MM.1S (cell line): ENCODE measurements around the gene POLG.

Experiments used
- DNase-seq: peaks from one replicate; pipeline ENCODE4 v3.0.0-alpha.2; 2015
- H2AFZ ChIP-seq: fragments of 300-600 bp; sonication (generic); 2 replicates; pipeline ENCODE4 v1.6.0; 2016; ENCODE audit warnings: antibody characterized with exemption, low read length
- H3F3A ChIP-seq: fragments of 300-600 bp; sonication (generic); 2 replicates; pipeline ENCODE4 v1.6.1; 2016; ENCODE audit warnings: mild to moderate bottlenecking, antibody characterized with exemption, low read length, moderate library complexity, mixed read lengths; ENCODE audit not compliant: insufficient read depth
- H3K27ac ChIP-seq: fragments of 300-600 bp; sonication (generic); 2 replicates; pipeline ENCODE4 v1.5.1; 2016; ENCODE audit warnings: mild to moderate bottlenecking, low read length
- H3K27me3 ChIP-seq: fragments of 300-600 bp; sonication (generic); replicated peaks from 2 replicates; pipeline ENCODE4 v1.6.0; 2016; ENCODE audit warnings: low read length; ENCODE audit not compliant: insufficient read depth
- H3K36me3 ChIP-seq: fragments of 300-600 bp; sonication (generic); replicated peaks from 2 replicates; pipeline ENCODE4 v1.6.1; 2016; ENCODE audit warnings: mild to moderate bottlenecking, low read length, mixed read lengths; ENCODE audit not compliant: insufficient read depth
- H3K4me1 ChIP-seq: fragments of 300-600 bp; sonication (generic); 2 replicates; pipeline ENCODE4 v1.6.1; 2016; ENCODE audit warnings: low read length, mixed read lengths
- H3K4me2 ChIP-seq: fragments of 300-600 bp; sonication (generic); 2 replicates; pipeline ENCODE4 v1.6.0; 2016; ENCODE audit warnings: low read depth, low read length
- H3K4me3 ChIP-seq: fragments of 300-600 bp; sonication (generic); 2 replicates; pipeline ENCODE4 v1.5.1; 2016; ENCODE audit warnings: low read length, mixed read lengths
- H3K79me2 ChIP-seq: fragments of 300-600 bp; sonication (generic); 2 replicates; pipeline ENCODE4 v1.6.1; 2016; ENCODE audit warnings: mixed run types, low read length, mixed read lengths
- H3K9ac ChIP-seq: fragments of 300-600 bp; sonication (generic); 2 replicates; pipeline ENCODE4 v1.6.1; 2016; ENCODE audit warnings: low read length, mixed read lengths
- H3K9me2 ChIP-seq: fragments of 300-600 bp; sonication (generic); replicated peaks from 2 replicates; pipeline ENCODE4 v1.6.1; 2016; ENCODE audit warnings: mild to moderate bottlenecking, low read length, mixed read lengths; ENCODE audit not compliant: insufficient read depth
- H3K9me3 ChIP-seq: fragments of 300-600 bp; sonication (generic); replicated peaks from 2 replicates; pipeline ENCODE4 v1.6.1; 2016; ENCODE audit warnings: mild to moderate bottlenecking, low read length, mixed read lengths; ENCODE audit not compliant: insufficient read depth
- H4K20me1 ChIP-seq: fragments of 300-600 bp; sonication (generic); 2 replicates; pipeline ENCODE4 v1.6.1; 2016; ENCODE audit warnings: mild to moderate bottlenecking, low read length, moderate library complexity, mixed read lengths; ENCODE audit not compliant: insufficient read depth
- EZH2 ChIP-seq: fragments of 300-600 bp; sonication (generic); optimal IDR thresholded peaks from 2 replicates; pipeline ENCODE3; 2017; ENCODE audit warnings: low read depth, mild to moderate bottlenecking, antibody characterized with exemption, low read length, mixed read lengths
- EZH2phosphoT487 ChIP-seq: fragments of 300-600 bp; sonication (generic); IDR thresholded peaks from 2 replicates; pipeline ENCODE4 v1.6.1; 2018; ENCODE audit warnings: antibody characterized with exemption, low read length
- TF ChIP-seq, protein P1 (sequence below): fragments of 300-600 bp; sonication (generic); IDR thresholded peaks from 2 replicates; pipeline ENCODE4 v1.5.1; 2016; ENCODE audit warnings: antibody characterized with exemption, low read length, mixed read lengths

The POLG gene

DNA sequence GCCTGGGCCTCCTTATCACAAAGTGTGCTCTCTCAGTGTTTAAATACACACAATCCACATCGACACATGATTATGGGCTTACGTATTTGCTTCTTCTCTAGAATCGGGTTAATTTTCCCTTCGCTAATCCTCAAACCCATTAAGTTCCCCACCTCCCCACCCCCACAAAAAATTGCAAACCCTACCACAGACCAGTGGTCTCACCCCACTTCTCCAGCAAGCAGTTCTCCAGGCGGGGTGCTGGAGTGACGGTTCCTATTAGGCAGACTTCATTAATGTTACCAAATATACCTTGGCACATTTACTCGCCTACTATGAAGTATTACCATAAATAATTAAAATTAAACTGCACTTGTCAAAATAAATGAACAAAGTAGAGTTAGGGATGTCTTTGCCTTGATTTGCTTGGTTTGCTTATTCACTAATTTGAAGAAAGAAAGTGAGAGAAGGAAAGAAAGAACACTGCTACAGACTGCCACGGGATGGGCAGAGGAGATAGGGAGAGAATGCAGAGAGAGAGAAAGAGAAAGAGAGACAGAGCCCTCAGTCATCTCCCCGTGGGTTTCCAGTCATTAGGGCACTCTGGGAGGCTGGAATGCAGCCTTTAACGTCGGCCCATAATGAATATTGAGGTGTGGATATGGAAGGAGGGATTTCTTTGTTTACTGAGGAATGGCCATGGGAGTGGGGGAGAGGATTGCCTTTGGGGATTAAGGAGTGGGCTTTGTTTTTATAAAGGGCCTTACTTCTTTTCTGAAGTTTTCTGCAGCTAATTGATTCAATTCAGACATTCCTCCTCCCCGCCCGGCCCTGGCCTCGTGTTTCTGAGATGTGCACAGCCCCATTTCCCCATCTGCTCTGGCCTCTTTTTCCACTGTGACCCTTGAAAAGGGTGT lies 39.7 kb upstream of the POLG start:
- H3K9me3 ChIP-seq = no peaks in the 10 kb centered on the region
- no peak overlapping the region for H3K27ac ChIP-seq
- no peaks in the 10 kb centered on the region for H3K79me2 ChIP-seq
- no peak overlapping the region for H3K4me3 ChIP-seq
- no peaks in the 10 kb centered on the region for H3F3A ChIP-seq
- TF ChIP-seq, protein P1, sequence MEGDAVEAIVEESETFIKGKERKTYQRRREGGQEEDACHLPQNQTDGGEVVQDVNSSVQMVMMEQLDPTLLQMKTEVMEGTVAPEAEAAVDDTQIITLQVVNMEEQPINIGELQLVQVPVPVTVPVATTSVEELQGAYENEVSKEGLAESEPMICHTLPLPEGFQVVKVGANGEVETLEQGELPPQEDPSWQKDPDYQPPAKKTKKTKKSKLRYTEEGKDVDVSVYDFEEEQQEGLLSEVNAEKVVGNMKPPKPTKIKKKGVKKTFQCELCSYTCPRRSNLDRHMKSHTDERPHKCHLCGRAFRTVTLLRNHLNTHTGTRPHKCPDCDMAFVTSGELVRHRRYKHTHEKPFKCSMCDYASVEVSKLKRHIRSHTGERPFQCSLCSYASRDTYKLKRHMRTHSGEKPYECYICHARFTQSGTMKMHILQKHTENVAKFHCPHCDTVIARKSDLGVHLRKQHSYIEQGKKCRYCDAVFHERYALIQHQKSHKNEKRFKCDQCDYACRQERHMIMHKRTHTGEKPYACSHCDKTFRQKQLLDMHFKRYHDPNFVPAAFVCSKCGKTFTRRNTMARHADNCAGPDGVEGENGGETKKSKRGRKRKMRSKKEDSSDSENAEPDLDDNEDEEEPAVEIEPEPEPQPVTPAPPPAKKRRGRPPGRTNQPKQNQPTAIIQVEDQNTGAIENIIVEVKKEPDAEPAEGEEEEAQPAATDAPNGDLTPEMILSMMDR = no peak
- TF ChIP-seq EZH2 (no peak), EZH2phosphoT487 (no peak)
- H4K20me1 ChIP-seq = no peaks in the 10 kb centered on the region
- DNase-seq = no peak
- no peaks in the 10 kb centered on the region for H3K9me2 ChIP-seq
- H3K4me2 ChIP-seq = no peak overlapping the region
- no peak overlapping the region for H2AFZ ChIP-seq
- no peak overlapping the region for H3K9ac ChIP-seq
- H3K4me1 ChIP-seq = no peaks in the 10 kb centered on the region
- H3K36me3 ChIP-seq = no peaks in the 10 kb centered on the region
- peaks cover 93% of the 10 kb centered on the region for H3K27me3 ChIP-seq

DNA sequence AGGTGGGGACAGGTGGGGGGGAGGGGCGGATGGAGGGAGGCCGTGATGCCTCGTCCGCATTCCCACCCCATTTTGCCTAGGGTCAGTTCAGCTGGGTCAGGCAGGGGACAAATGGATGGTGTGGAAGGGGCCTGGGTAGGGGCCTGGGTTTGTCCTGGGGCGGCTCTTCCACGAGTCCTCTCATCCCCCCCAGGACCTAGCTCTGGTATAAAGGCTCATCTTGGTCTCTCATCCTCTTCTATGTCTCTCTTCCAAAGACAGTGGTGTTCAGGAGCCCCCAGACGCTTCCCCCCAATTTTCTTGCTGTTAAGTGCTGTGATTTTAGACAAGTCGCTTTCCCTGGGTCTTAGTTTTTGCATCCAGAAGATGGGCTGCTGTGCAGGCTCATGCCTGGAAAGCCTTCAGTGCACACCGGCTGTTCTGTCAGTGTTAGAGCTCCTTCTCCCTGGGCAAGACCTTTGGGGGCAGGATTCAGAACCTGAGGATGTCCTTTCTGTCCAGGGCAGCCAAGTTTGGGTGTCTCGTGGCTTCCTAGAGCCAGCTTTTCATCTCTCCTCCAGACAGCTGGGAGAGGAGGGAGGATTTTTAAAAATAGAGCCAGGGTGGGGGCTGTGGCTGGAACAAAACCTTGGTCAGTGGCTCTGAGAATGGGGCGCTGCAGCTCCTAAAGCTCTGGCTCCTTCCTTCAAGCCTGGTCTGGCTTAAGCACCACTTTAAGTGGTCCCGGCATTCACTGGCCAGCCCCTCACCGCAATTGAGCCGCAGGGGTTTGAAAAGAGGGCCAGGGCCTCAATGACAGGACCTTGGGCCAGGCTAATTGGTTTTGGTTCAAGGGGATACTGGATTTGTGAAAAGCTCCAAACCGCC lies 37.7 kb upstream of the POLG start:
- no peaks in the 10 kb centered on the region for H3K9me2 ChIP-seq
- H3K4me2 ChIP-seq = no peak overlapping the region
- TF ChIP-seq, protein P1 = no peak
- TF ChIP-seq EZH2phosphoT487 (no peak), EZH2 (no peak)
- no peak overlapping the region for H3K4me3 ChIP-seq
- no peaks in the 10 kb centered on the region for H3K4me1 ChIP-seq
- no peak for DNase-seq
- no peak overlapping the region for H3K27ac ChIP-seq
- H3K27me3 ChIP-seq = peaks cover 95% of the 10 kb centered on the region
- H3K79me2 ChIP-seq = no peaks in the 10 kb centered on the region
- no peaks in the 10 kb centered on the region for H3K36me3 ChIP-seq
- H4K20me1 ChIP-seq = no peaks in the 10 kb centered on the region
- H3F3A ChIP-seq = no peaks in the 10 kb centered on the region
- H3K9ac ChIP-seq = no peak overlapping the region
- H2AFZ ChIP-seq = no peak overlapping the region
- H3K9me3 ChIP-seq = no peaks in the 10 kb centered on the region

DNA sequence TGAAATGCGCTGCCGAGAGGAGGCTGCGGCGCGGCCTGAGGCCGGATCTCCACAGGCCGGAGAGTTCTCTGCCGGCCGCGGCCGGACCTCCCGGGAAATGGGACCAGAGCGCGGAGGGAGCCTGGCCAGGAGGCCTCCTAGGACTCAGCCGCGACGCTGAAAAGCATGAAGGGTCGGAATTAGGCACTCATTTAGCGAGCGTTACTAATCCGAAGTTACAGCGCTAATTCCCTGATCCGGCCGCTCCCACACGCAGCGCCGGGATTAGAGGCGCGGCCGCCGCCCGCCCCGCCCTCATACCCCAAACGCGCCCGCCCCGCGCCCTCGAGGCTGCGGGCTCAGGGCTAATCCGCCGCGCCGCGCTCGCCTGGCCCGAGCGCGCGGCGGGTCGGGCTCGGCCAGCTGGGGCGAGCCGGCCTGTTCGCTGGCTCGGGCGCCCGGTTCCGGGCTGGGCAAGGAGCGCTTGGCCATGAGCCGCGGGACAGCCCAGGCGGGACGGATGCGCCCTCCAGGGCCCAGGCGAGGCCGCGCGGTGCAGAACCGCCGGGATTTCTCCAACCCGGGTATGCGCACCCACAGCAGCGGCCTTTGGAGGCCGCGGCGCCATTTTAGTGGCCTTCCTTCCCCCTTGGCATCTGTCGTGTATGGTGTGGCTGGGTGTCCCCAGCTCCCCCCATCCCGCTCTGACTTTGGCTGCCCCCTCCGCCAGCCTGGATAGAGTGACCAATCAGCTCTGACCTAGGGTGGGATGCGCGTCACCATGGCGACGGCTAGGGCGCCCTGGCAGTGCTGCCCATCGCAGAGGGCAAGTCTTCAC lies 36.8 kb upstream of the POLG start:
- H3F3A ChIP-seq = no peaks in the 10 kb centered on the region
- no peaks in the 10 kb centered on the region for H4K20me1 ChIP-seq
- no peak overlapping the region for H3K27ac ChIP-seq
- H3K4me3 ChIP-seq = no peak overlapping the region
- no peaks in the 10 kb centered on the region for H3K79me2 ChIP-seq
- H3K36me3 ChIP-seq = no peaks in the 10 kb centered on the region
- peaks cover 95% of the 10 kb centered on the region for H3K27me3 ChIP-seq
- no peaks in the 10 kb centered on the region for H3K4me1 ChIP-seq
- no peaks in the 10 kb centered on the region for H3K9me2 ChIP-seq
- no peak overlapping the region for H2AFZ ChIP-seq
- TF ChIP-seq EZH2 = no peak
- TF ChIP-seq, protein P1 = no peak
- no peak for TF ChIP-seq EZH2phosphoT487
- H3K9ac ChIP-seq = no peak overlapping the region
- H3K9me3 ChIP-seq = no peaks in the 10 kb centered on the region
- H3K4me2 ChIP-seq = no peak overlapping the region
- DNase-seq = no peak
